ENCODE measurements around the gene FUT8.

Gene FUT8

GRCh38 chr14:65723348-65723747, 310.8 kb downstream of the FUT8 start:
- Mint-ChIP-seq H3K27me3 (no peaks in the 10 kb centered on the region), H3K4me1 (peaks cover 27% of the 10 kb centered on the region), H3K36me3 (peaks cover 78% of the 10 kb centered on the region), H3K27ac (peak overlapping the region; percentile 67), H3K9me3 (peaks cover 5% of the 10 kb centered on the region), H3K4me3 (no peak overlapping the region)
- no peak for ATAC-seq

GRCh38 chr14:65728604-65729003, 316.1 kb downstream of the FUT8 start:
- peaks cover 52% of the 10 kb centered on the region for H3K36me3 Mint-ChIP-seq
- no peaks in the 10 kb centered on the region for H3K27me3 Mint-ChIP-seq

GRCh38 chr14:65729566-65729965, 317.0 kb downstream of the FUT8 start:
- Mint-ChIP-seq H3K4me3 (no peak overlapping the region), H3K27ac (no peak overlapping the region), H3K27me3 (no peaks in the 10 kb centered on the region), H3K9me3 (no peaks in the 10 kb centered on the region), H3K36me3 (peaks cover 57% of the 10 kb centered on the region), H3K4me1 (peaks cover 9% of the 10 kb centered on the region)
- ATAC-seq, result no peak

More at GRCh38 chr14:65728604-65729003, 316.1 kb downstream of the FUT8 start:
- H3K9me3 Mint-ChIP-seq, result no peaks in the 10 kb centered on the region
- no peak overlapping the region for H3K4me3 Mint-ChIP-seq
- H3K27ac Mint-ChIP-seq, result no peak overlapping the region
- peaks cover 9% of the 10 kb centered on the region for H3K4me1 Mint-ChIP-seq
- ATAC-seq, result no peak

GRCh38 chr14:65731933-65732506, 319.5 kb downstream of the FUT8 start:
- Mint-ChIP-seq H3K27ac (peak overlapping the region; percentile 39), H3K9me3 (no peaks in the 10 kb centered on the region), H3K36me3 (peaks cover 40% of the 10 kb centered on the region), H3K4me3 (no peak overlapping the region), H3K4me1 (peaks cover 9% of the 10 kb centered on the region), H3K27me3 (no peaks in the 10 kb centered on the region)
- peak; percentile 87 for ATAC-seq

- Mint-ChIP-seq H3K9me3 (no peaks in the 10 kb centered on the region), H3K36me3 (peaks cover 36% of the 10 kb centered on the region), H3K27ac (no peak overlapping the region), H3K27me3 (no peaks in the 10 kb centered on the region), H3K4me3 (no peak overlapping the region), H3K4me1 (no peaks in the 10 kb centered on the region)
- no peak for ATAC-seq
Observed at GRCh38 chr14:65738339-65738738, 325.8 kb downstream of the FUT8 start.

- Mint-ChIP-seq H3K36me3 (peaks cover 16% of the 10 kb centered on the region), H3K27ac (no peak overlapping the region), H3K27me3 (no peaks in the 10 kb centered on the region), H3K4me3 (no peak overlapping the region), H3K9me3 (no peaks in the 10 kb centered on the region), H3K4me1 (peaks cover 2% of the 10 kb centered on the region)
- no peak for ATAC-seq
Observed at GRCh38 chr14:65745396-65746190, 333.1 kb downstream of the FUT8 start.

- no peak for ATAC-seq
- Mint-ChIP-seq H3K4me3 (no peak overlapping the region), H3K9me3 (no peaks in the 10 kb centered on the region), H3K27me3 (no peaks in the 10 kb centered on the region), H3K4me1 (peaks cover 9% of the 10 kb centered on the region), H3K27ac (no peak overlapping the region), H3K36me3 (peaks cover 5% of the 10 kb centered on the region)
Observed at GRCh38 chr14:65748796-65749195, 336.3 kb downstream of the FUT8 start.

- peaks cover 9% of the 10 kb centered on the region for H3K4me1 Mint-ChIP-seq
- ATAC-seq, result no peak
- peaks cover 5% of the 10 kb centered on the region for H3K36me3 Mint-ChIP-seq
- no peak overlapping the region for H3K4me3 Mint-ChIP-seq
- no peaks in the 10 kb centered on the region for H3K9me3 Mint-ChIP-seq
- H3K27ac Mint-ChIP-seq, result no peak overlapping the region
- H3K27me3 Mint-ChIP-seq, result no peaks in the 10 kb centered on the region
Observed at GRCh38 chr14:65749287-65749686, 336.8 kb downstream of the FUT8 start.

GRCh38 chr14:65750906-65751305, 338.4 kb downstream of the FUT8 start:
- peak; percentile 12 for ATAC-seq
- H3K27ac Mint-ChIP-seq, result peak overlapping the region; percentile 10
- peaks cover 2% of the 10 kb centered on the region for H3K36me3 Mint-ChIP-seq
- no peaks in the 10 kb centered on the region for H3K27me3 Mint-ChIP-seq
- no peaks in the 10 kb centered on the region for H3K9me3 Mint-ChIP-seq
- peaks cover 9% of the 10 kb centered on the region for H3K4me1 Mint-ChIP-seq
- no peak overlapping the region for H3K4me3 Mint-ChIP-seq

GRCh38 chr14:65751510-65751909, 339.0 kb downstream of the FUT8 start:
- H3K4me3 Mint-ChIP-seq, result no peak overlapping the region
- H3K4me1 Mint-ChIP-seq, result peaks cover 9% of the 10 kb centered on the region
- H3K36me3 Mint-ChIP-seq, result no peaks in the 10 kb centered on the region
- no peaks in the 10 kb centered on the region for H3K9me3 Mint-ChIP-seq
- ATAC-seq, result peak; percentile 31
- no peaks in the 10 kb centered on the region for H3K27me3 Mint-ChIP-seq
- H3K27ac Mint-ChIP-seq, result no peak overlapping the region

GRCh38 chr14:65753061-65753460, 340.5 kb downstream of the FUT8 start:
- ATAC-seq, result no peak
- Mint-ChIP-seq H3K9me3 (no peaks in the 10 kb centered on the region), H3K36me3 (no peaks in the 10 kb centered on the region), H3K27ac (no peak overlapping the region), H3K4me3 (no peak overlapping the region), H3K27me3 (no peaks in the 10 kb centered on the region), H3K4me1 (peaks cover 9% of the 10 kb centered on the region)

GRCh38 chr14:65755331-65755730, 342.8 kb downstream of the FUT8 start:
- Mint-ChIP-seq H3K4me3 (no peak overlapping the region), H3K27ac (no peak overlapping the region), H3K9me3 (peaks cover 3% of the 10 kb centered on the region), H3K27me3 (no peaks in the 10 kb centered on the region), H3K4me1 (peaks cover 9% of the 10 kb centered on the region), H3K36me3 (no peaks in the 10 kb centered on the region)
- no peak for ATAC-seq

GRCh38 chr14:65756880-65757279, 344.4 kb downstream of the FUT8 start:
- no peak for ATAC-seq

GRCh38 chr14:65769151-65769550, 356.6 kb downstream of the FUT8 start:
- Mint-ChIP-seq H3K27ac (no peak overlapping the region), H3K9me3 (no peaks in the 10 kb centered on the region), H3K4me3 (no peak overlapping the region), H3K27me3 (no peaks in the 10 kb centered on the region), H3K4me1 (peaks cover 5% of the 10 kb centered on the region), H3K36me3 (no peaks in the 10 kb centered on the region)
- ATAC-seq, result no peak

More at GRCh38 chr14:65756880-65757279, 344.4 kb downstream of the FUT8 start:
- Mint-ChIP-seq H3K4me3 (no peak overlapping the region), H3K27ac (no peak overlapping the region), H3K36me3 (no peaks in the 10 kb centered on the region), H3K27me3 (no peaks in the 10 kb centered on the region), H3K9me3 (peaks cover 3% of the 10 kb centered on the region), H3K4me1 (no peaks in the 10 kb centered on the region)

GRCh38 chr14:65770681-65771080, 358.2 kb downstream of the FUT8 start:
- Mint-ChIP-seq H3K27ac (no peak overlapping the region), H3K4me3 (no peak overlapping the region), H3K9me3 (no peaks in the 10 kb centered on the region), H3K36me3 (no peaks in the 10 kb centered on the region), H3K4me1 (peaks cover 5% of the 10 kb centered on the region), H3K27me3 (no peaks in the 10 kb centered on the region)
- ATAC-seq, result no peak

- H3K4me3 Mint-ChIP-seq, result no peak overlapping the region
- no peaks in the 10 kb centered on the region for H3K27me3 Mint-ChIP-seq
- H3K27ac Mint-ChIP-seq, result no peak overlapping the region
- H3K9me3 Mint-ChIP-seq, result no peaks in the 10 kb centered on the region
- peaks cover 5% of the 10 kb centered on the region for H3K4me1 Mint-ChIP-seq
- no peak for ATAC-seq
- H3K36me3 Mint-ChIP-seq, result no peaks in the 10 kb centered on the region
Observed at GRCh38 chr14:65771271-65771670, 358.7 kb downstream of the FUT8 start.
